Skin of body (tissue), 2 donors: Measurements from ENCODE around the gene LIN7B. TPM values are rescaled to one million over a fixed set of nuclear protein-coding genes. Genes with fewer than 3 reads are reported as not detected.
A peak's percentile ranks its signal among the peaks of the same experiment; 100 is the strongest.

Experiments used
- DNase-seq: peaks from one replicate; lab custom pipeline; 2025; lab: John Stamatoyannopoulos, UW
- total RNA-seq: library from RNA; depleted of rRNA; stranded (reverse); fragments of >200 nt; gene quantifications from one replicate; pipeline ENCODE4 v1.2.3, GENCODE V29; 2014

LIN7B gene
- total RNA-seq, 1 donor from 2014 or later: 8.6 TPM

DNA sequence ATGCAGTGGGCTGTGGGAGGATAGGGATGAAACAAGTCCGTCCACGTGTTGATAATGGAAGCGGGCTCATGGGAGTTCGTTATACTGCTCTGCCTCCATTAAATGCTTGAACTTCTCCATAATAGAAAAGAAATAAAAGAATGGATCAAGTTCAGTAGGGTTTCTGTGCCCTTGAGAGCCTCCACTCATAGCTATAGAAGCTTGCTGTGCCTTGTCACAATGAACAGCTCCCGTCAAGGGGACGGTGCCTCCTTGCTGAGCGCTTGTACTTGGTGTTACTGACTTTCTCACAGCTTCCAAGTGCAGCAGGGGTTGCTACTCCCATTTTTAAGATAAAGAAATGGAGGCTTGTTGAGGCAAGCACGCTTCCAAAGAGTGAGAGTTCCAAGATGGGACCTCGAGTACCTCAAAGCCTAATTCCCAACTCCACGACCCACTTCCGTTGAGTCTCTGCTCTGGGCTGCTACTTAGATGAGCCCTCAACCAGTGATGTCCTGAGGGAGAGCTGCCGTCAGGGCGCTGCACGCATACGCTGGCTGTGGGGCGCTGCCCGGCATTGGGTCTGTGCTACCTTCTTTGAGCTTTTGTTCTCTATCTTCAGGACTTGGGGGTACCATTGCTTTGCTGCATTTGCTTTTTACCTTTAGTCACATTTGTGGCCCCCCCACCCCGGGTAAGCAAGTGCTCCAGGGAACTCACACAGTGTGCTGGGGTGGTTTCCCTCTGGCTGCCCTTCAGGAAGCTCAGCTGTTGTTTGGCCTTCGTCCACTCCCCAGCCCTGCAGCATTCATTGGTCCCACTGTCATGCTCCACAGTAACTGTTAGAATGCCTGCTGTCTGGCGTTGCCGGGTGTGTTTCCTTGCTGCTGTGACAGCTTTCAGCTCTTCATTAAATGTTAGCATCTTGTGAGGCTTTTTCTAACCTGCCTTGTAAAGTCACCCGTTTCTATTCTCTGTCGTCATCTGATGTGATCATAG, 19.4 kb upstream of the LIN7B start:
- DNase-seq: no peak

DNA sequence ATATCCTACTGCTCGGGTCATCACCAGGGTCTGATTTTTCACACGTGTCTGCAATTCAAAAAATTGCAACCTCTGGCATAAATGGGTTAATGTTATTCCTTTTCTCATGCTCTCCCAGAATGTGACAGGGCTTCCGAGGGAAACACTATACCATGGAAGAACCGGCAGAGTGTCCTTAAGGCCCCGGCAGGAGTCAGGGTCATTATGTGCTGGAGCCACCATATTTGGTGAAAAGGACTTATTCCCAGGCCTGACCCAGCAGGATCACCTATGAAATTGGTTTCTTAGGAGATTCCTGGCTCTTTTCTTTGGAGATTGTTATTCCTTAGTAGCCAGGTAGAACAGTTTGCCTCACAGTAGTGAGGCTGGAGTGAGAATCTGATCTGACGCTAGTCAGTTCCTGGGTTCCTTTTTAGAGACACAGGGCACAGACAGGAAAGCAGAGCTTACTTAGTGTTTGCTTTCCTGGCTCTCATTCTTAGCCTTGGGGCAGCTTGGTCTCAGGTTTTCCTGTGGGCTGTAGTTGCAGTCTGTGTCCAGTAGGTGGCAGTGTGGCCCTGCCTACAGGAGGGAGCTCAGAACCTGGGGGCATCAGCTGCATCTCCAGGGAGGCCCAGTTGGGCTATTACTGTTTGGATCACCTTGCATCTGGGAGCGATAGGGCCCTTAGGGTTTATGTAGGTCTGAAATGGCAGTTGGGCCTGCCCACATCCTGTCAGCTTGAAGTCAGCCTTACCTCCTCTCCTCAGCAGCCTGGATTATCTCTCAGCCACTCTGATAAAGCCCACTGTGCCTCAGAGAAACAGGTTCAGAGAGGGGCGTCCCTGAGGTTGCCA, 16.5 kb upstream of the LIN7B start:
- DNase-seq: peak; percentile 36

DNA sequence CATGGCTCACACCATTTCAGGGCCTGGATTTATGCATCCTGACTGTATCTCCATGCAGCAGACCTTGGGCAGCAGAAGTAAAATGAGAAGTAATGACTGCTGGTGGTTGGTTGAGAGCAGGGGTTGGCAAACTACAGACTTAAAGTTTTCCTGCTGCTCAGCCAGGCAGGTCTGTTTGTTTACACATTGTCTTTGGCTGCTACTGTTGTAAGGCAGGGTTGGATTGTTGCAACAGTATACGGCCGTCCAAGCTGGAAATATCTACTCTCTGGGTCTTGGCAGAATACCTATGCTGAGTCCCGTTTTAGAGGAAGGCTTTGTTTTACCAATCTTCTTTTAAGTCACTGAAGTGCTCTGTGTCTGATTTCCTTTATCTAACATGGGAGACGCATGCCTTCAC, 15.4 kb upstream of the LIN7B start:
- no peak for DNase-seq

DNA sequence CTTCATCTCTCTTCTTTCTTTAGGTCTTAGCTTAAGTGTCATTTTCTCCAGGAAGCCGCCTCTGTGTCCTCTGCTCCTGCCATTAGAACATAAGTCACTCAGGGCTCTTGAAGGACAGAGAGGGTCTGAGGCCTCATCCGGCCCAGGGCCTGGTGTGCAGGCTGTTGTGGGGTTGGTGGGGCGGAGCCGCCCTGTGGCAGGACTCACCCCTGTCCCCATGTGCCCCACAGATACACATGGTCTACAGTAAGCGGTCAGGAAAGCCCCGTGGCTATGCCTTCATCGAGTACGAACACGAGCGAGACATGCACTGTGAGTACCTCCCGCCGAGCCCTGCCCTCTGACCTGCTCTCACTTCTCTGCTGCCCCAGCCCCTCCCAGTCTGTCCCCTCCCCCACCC, 13.0 kb upstream of the LIN7B start:
- DNase-seq: no peak

DNA sequence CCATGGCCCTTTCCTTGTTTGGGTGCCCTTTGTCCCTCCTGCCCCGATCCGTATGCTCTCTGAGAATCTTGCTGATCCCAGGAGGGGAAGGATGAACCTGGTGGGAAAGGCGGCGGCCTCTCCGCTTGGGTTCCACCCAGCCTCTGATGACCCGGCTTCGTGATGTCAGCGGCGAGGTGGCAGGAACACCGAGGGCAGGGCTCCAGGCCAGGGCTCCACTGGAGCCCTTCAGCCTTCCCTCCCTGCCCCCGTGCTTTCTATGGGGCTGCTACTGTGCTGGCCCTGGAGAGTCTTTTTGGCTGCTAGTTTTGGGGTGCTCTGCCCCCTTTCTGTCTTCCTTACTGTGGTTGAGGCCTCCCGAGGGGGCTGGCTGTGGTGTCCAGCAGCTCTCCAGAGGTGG, 11.9 kb upstream of the LIN7B start:
- no peak for DNase-seq

DNA sequence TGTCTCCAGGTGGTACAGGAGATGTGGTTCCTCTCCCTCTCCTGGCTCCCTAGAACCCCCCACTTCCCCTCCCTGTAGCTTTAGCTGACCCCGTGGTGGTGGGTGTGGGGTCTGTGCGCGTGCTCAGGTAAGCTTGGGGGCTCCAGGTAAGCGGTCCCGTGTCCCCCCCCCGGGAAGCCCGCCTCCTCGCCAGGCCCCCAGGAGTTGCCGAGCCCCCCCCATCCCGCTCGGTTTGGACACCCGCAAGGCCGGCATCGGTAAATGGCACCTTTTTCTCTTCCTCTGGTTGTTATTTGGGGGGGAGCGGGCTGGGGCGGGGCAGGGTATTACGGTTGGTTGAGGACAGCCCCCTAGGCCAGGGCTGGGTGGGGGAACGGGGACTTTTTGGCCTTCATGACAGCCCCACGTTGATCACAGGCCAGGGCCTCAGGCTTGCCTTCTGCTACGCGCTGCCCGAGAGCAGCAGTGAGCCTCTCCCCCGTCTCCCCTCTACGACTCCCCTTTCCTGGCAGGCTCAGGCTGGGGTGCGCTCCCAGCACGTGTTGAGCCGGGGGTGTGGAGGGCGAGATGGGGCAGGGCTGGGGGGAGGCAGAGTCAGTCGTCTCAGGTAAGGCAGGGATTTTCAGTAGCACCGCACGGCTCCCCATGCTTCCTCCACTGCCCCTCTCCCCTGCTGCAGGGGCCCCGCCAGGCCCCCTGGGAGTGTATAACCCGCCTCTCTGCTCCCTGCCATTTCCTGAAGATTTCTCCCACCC, 10.7 kb upstream of the LIN7B start:
- DNase-seq: no peak

DNA sequence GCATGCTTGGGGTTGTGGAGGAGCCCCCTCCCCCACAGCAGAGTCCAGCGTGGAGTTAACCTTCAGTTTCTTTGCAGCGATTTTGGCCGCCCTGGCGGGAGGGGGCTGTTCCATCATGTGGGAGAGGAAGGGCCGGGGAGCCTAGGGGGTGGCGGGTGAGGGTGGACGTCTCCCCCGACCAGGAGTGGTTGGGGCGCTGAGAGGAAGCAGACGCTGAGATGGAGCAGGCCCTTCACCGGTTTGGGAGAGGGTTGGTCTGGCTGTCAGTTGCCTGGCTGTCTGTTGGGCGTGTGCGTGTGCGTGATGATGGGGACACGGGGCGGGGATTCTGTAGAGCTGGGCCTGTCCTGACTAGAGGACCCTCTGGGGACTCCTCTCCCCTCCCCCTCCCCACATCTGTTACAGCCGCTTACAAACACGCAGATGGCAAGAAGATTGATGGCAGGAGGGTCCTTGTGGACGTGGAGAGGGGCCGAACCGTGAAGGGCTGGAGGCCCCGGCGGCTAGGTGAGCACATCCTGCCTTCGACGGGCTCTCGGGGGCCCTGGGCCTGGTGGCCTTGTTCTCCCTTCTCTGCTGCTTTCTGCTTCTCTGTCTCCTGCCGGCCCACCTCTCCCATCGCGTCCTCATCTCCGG, 9.8 kb upstream of the LIN7B start:
- peak; percentile 28 for DNase-seq

DNA sequence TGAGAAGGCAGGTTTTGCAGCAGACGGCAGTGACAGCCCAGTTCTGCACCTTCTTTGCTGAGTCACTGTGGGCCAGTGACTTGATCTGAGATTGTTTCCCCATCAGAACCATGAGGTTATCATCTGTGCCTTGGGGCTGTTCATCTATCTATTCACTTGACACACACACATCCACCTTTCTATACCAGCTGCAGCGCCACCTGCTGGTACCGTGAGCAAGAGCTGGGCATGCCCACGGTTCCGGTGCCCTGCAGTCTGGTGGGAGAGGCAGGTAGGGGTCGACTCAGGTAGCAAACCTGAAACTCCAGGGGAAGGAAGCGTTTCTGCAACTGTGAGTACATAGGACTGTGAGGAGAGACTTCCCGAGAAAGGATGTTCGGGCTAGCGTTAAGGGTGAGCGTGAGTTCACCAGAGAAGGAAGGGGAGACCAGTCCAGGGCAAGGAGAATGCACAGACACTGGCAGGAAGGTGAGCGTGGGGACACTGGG, 7.5 kb upstream of the LIN7B start:
- no peak for DNase-seq

DNA sequence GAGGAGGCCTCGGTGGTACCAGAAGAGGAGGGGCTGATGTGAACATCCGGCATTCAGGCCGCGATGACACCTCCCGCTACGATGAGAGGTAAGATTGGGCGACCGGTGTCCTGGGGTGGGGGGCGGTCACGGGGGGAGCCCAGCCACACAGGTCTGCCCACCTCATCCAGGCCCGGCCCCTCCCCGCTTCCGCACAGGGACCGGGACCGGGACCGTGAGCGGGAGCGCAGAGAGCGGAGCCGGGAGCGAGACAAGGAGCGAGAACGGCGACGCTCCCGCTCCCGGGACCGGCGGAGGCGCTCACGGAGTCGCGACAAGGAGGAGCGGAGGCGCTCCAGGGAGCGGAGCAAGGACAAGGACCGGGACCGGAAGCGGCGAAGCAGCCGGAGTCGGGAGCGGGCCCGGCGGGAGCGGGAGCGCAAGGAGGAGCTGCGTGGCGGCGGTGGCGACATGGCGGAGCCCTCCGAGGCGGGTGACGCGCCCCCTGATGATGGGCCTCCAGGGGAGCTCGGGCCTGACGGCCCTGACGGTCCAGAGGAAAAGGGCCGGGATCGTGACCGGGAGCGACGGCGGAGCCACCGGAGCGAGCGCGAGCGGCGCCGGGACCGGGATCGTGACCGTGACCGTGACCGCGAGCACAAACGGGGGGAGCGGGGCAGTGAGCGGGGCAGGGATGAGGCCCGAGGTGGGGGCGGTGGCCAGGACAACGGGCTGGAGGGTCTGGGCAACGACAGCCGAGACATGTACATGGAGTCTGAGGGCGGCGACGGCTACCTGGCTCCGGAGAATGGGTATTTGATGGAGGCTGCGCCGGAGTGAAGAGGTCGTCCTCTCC, 6.3 kb upstream of the LIN7B start:
- no peak for DNase-seq

DNA sequence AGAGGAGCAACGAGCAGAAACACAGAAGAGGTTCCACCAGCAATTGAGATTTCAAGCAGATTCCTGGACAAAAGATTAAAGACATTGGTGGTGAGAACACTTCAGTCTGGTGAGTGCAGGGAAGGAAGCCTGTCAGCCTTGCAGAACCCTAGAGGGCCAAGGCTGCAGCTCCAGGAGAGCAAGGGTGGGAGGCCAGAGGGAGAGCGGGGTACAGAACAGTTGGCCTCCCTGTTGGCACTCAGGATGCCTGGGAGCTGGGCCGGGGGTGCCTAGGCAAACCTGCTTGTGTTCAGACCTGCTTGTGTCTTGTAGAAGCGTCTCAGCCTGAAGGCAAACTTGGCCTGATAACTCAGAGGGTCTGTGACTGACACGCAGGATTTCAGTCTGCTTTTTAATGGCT, 5.1 kb upstream of the LIN7B start:
- no peak for DNase-seq

DNA sequence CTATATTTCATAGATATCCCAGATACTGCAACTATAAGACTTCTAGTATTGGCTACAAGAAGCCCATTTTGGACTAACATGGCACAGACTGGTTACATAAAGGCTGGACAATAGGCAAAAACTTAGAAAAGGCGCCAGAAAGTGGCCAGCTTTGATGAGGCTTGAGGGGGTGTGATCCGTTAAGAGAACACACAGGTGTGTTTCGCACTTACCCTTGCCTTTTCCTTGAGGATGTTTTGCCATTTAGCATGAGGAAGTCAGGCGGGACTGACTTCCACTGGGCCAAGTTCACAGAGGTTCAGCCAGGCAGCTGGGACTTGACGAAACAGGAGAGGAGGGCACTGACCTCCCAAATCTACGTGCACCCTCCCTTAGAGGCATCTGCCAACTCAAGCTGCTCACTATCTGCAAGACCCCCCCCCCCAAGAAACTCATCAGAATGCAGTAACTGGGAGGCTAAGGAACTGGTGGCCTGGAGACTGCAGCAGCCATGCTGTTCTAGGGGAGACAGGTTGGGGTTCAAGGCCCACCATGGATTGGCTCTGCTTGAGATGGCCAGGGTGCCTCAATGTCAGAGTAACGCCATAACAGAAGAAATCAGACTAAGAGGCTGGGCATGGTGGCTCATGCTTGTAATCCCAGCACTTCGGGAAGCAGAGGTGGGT, 4.5 kb upstream of the LIN7B start:
- DNase-seq: no peak

DNA sequence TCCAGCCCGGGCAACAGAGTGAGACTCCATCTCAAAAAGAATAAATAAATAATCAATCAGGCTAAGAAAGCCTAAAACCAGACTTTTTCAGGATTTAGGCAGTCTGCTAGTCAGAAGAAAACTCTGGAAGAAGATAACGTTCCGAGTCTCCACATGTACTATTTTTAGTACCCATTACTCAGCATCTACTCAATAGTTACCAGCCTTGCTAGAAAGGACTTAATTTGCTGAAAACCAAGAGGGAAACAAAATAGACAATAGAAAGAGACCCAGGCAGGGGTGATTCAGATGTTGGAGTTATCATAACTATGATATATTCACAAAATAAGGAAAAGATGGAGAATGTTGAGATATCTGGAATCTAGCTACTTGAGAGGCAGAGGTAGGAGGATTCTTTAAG, 3.6 kb upstream of the LIN7B start:
- no peak for DNase-seq

DNA sequence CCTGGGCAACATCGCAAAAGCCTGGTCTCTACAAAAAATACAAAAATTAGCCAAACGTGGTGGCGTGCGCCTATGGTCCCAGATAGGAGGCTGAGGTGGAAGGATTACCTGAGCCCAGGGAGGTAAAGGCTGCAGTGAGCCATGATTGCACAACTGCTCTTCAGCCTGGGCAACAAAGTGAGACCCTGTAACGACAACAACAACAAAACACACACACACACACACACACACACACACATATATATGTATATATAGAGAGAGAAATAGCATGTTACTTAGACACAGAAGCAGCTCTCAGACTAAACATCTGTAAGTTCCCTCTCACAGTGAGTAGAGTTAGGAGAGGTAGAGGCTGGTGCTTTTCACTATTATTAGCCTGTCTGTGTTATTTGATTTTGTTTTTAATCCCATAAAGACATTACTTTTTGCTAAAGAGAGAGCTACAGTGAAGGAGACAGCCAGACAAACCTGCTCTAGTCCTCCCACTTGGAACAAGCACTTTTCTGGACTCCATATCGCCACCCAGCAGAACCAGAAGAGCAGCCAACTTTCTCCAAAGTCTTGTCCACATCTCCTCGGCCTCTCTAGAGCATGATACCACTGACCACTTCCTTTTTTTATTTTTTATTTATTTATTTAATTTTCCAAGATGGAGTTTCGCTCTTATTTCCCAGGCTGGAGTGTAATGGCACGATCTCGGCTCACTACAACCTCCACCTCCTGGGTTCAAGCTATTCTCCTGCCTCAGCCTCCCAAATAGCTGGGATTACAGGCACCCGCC, 2.8 kb upstream of the LIN7B start:
- DNase-seq: no peak

DNA sequence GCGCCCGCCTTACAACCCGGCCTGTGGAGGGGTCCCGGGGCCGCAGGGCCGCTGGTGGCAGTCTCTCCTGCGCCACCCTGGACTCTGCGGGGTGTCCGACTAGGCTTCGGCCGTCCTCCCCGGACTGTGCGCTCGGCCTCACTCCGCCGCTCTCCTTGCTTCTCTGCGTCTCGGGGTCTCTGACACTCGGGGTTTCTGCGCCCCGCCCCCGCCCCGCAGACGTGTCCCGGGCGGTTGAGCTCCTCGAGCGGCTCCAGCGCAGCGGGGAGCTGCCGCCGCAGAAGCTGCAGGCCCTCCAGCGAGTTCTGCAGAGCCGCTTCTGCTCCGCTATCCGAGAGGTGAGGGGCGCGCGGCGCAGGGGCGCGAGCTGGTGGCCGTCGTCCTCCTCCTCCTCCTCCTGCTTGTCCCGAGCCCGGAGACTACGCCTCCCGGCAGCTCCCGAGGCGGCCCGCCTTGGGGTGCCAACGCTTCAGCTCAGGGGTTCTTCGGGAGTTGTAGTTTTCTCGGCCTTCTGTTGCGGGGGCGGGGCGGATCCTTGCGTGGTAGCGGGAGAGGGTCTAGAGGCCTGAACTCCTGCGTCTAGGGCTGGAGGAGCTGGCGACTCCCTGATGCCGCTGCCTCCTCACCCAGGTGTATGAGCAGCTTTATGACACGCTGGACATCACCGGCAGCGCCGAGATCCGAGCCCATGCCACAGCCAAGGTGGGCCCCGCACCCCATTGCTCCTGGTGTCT, 627 bp downstream of the LIN7B start:
- peak; percentile 55 for DNase-seq

DNA sequence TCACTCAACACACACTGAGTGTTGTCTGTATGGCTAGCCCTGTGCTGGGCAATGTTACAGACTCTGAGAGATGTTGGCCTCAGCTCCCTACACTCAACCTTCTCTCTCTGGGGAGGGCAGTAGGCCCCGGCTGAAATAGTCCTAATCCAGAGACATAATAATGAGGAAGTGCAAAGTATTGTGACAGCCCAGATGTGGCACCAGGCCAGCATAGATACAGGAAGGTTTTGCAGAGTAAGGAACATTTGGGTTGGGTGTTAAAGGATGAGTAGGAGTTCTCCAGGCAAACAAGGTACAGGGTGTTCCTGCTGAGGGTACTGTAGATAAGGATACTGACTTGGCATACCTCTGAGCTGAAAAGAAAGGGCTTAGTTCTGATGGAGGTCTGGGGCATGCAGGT, 2.4 kb downstream of the LIN7B start:
- DNase-seq: no peak

DNA sequence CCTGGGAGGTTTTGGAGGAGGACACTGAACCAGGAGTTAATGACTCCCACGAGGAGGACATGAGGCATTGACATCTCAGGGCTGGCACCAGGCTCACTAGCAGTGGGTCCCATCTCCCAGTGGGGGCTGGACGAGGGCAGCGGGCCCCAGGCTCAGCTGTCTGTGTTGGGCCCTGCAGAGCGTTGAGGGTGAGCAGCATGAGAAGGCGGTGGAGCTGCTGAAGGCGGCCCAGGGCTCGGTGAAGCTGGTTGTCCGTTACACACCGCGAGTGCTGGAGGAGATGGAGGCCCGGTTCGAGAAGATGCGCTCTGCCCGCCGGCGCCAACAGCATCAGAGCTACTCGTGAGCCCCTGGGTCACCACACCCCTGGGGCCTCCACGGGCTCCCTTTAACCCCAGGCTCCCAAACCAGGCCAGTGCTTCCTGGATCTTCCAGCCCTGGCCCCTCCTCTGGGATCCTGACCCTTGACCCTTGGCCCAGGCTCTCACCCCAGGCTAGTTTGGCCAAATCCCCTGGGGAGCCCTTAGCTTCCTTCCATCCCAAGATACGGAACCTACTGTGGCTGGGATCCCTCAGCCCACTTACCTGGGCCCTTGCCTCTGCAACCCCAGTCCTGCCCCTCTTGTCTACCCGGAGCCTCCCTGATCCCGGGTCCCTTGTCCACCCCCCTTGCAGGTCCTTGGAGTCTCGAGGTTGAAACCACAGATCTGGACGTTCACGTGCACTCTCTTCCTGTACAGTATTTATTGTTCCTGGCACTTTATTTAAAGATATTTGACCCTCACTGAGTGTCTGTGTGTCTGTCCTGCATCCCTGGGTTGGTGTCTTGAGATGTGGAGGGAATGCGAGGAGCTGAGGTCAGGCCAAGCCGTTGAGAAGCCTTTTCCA, 3.8 kb downstream of the LIN7B start:
- DNase-seq: no peak
